HG03135 (cell line): ENCODE results near the gene LHFPL2.

Experiments
- ATAC-seq: cut with Tn5 transposase; IDR thresholded peaks from one replicate; pipeline ENCODE4 v1.9.1; 2021; ENCODE audit warnings: mild to moderate bottlenecking, moderate library complexity; ENCODE audit not compliant: unreplicated experiment

Gene LHFPL2

DNA sequence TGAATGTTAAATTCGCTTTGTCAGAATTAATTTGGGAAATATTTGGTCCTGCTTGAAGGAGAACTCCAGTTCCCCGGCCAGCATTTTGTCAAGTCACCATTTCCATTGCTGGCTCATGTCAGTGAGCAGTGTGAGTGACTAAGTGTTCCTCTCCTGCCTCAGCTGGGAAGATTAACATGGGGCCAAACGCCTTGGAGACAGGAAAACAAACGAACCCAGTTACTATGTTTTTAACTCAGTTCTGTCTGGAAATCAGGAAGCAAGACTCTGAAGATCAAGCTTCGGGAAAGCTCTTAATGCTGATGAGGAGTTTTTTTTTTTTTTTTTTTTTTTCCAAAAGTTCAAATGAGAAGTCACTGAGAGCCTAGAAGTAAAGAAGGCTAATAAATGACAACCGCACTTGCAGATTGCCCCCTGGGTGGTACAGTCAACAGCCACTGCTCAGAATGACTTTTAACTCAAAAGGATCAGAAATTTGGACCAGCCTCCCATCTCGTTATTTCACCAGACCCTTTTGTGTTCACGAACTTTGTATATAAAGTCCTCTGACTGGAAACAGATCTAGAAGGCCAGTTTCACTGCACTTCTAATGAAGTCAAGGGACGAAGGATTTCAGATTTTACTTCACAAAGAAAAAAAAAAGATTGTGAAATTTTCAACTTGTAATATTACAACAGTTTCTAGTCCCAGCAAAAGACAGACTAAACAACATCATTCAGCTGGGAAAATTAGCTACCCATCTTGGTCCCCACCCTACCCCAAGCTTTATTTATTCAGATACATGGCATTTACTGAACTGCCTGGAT, 121.3 kb downstream of the LHFPL2 start:
- no peak for ATAC-seq

DNA sequence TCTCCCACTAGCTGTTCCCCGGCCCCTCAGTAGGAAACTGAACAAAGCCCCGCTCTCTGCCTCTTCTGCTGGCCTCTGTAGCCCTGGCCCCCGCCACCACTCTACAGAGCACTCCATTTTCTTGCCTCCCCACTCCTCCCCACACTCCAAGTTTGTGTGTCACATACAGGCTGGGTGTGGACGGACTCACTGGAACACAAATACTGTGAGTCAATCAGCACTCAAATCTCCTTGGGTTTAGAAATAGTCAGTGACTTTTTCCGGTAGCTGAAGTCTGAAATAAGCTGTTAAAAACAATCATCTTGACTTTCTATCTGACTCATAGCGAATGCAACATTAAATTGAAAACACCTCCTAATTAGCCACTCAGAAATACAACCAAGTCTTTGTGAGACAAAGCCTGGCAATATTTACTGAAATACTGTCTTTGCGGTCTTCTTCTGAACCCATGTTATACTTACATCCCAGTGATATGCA, 122.5 kb downstream of the LHFPL2 start:
- no peak for ATAC-seq

DNA sequence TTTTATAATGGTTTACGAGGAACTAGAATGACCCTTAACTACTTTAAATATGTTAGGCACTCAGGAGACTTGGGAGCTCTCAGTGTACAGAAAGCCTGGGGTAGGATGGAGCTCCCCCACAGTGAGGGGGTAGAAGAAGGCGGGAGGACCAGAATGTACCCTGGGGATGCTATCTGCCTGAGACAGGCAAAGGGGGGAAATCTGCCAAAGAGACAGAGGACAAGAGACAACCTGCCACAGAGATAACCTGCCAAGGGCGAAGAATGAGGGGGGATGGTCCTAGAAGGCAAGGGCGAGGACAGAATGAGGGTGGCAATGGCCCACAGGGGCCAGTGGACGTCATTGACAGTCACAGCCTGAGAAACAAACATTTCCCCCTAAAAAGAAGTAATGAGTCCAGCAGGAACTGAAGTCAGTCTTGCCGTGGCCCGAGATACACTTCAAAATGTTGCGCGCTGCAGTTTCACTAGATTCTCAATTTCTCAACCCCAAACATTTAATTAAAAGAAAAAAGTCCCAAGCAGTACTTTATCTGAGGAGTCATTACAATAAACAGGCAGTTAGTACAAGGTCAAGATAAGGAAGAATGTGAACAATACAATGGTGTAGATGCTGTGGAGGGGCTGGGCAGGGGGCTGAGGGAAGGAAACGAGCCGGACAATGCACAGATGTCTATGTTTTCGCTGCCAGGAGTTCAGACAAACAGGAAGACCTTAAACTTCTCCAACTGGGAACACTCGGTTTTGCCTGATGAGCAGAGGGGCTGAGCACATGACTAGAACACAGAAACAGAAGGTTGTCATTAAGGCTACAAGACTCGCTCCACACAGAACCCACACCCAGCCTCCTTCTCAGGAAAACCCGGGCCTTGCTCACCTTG, 125.0 kb downstream of the LHFPL2 start:
- no peak for ATAC-seq

DNA sequence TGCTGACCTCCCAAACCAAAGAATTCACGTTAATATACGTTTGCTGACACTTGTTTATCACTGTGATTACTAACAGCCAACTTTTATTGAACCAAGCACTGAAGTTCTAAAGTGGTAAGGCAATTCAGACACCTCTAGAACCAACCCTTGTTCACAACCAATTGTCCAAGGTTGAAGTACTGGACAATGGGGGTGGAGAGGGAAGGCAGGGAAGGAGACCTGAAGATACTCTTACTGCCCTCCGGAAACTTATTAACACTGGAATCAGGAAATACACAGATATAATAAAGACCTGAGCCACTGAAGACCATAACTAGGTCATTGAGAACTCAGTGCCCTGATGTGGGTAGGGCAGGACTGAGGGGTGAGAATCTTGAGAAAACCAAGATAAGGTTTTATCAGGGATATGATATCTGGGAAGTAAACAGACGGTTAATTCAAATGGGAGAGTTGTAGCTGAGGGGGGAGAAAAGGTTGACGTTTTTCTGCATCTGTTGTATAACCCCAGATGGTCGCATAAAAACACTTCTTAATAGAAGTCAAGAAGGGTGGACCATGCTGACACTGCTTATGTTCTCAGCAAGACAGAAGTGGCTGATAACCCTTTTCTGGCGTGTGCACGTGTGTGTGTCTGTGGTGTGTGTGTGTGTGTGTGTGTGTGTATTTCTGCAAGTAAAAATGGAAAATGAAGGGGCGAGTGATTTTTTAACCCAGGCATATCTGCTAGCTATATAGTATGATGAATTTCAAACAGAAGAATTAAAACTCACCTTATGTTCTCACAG, 125.9 kb downstream of the LHFPL2 start:
- no peak for ATAC-seq

DNA sequence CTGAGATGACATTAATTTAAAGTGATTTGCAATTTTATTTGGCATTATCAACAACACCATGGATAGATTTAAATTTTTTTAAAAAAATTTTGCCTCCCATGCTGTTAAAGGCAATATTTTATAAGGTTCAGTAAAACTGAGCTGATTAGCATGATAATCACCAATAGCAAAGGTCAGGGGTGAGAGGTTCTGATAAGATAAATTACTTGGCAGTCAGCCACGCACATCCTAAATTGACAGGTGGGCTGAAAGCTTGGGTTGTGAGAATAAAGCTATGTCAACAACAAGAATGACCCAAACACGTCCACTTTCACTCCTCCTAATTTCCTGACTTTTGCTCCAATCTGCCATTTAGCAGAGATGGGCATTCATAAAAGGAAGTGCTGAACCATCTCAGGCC, 127.1 kb downstream of the LHFPL2 start:
- no peak for ATAC-seq

DNA sequence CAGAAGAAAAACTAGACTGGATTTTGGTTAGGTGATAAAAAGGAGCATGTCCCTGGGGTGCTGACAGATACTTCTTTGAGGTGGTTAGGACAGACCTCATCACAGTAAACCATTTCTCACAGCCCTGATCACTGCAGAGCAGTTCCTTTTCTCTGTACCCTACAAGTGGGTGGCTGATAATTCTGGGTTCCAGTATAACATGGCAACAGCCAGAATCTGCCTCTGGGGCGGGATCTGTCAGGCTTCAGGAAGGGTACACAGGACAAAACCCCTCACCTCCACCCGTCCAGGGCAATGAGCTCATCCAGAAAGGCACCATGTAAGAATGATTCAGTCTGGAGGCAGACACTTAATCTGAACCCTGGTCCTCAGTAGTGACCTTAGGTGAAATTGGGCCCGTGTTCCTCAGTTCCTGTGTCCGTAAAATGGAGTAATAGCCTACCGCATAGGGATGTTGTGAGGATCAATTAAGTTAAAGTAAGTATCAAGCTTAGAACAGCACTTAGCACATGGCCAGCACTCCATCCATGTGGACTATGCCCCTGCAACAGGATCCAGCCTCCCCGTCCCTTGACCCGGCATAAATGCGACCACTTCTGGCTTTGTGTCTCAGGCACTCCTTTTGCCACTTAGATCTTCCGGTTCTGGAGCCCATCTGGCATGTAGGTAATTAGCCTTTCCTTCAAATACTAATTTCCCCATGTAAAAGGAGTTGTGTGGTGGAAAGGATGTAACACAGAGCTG, 129.2 kb downstream of the LHFPL2 start:
- no peak for ATAC-seq

DNA sequence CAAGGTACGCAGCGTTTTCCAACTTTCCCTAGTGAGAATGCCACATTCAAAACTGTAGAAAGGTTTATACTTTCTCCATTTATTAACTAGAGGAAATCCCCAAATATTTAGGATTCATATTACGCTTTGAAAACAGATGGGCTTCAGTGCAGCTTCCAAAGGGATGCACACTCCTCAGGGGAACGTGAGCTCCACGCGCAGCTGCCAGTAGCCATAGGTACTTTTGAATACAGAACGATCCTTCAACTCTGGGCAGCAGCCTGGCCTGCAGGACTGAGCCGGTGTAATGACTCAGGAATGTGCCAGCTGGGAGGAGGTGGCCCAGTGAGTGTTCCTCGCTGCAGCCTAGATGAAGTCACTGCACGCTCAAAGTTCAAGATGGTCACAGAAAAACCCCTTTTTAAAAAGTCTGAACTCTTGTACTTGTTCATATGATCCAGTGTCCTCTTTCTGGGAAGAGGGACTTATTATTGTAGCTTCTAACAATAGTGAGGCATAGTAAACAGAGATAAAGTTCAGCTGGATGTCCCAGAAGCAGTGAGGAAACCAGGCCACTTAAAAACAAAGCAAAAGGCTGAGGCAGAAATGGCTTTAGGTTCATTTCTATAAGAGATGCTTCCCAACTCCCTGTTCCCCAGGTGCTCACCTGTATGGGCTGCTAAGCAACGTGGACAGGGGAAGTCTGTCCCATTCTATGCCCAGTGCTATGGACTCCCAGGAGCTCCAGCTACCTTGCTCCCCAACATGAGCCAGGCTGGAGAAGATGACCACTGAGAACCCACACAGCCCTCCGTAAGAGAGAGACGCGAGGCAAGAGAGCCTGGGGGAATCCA, 130.0 kb downstream of the LHFPL2 start:
- no peak for ATAC-seq

DNA sequence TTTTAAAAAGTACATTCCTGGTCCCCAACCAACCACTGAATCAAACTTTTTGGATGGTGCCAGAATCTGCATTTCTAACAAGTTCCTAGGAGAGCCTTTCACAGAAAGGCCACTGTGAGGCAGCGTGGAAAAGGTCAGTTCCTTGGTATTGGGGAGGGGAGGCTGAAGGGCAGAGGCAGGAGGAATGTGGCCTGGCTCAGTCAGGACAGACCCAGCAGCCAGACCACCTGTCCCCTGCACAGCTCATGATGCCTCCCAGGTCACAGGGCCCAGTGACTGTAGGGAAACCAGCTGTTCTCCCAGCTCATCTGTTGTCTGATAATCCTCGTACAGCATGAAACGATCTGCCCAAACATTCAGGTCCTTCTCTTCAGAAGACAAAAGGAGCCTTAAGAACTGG, 132.9 kb downstream of the LHFPL2 start:
- no peak for ATAC-seq

DNA sequence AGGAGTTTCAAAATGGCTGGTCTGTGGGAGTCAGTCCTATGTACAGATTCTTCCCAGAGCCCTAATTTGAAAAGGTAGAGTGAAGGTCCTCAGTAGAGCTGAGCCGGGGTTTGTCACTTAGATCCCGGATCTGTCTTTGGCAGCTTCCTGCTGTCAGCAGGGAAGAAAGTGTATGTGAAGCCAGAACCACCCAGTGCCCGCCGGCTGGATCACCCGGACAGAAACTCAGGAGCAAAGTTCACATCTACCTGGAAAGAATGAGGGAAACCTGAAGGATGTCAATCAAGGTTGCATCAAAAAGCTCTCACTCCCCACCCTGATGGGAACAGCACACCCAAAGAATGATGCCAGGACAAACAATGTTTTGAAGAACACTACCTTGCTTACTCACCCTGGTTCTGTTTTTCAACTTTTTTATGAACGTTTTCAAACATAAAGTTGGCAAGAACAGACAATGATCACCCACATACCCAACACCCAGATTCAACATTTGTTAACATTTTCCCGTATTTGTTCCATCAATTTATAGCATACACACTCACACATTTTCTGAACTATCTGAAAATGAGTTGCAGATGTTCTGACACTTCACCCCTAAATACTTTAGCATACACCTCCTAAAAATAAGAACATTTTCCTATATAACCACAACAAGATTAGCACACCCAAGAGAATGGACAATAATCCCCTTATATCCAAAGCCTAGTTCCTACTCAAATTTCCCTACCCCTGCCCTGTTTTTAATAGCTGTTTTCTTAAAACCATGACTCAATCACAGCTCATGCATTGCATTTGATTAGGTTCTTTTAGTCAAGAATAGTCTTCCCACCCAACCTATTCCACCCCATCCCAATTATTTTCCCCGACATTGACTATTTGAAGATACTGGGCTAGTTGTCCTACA, 133.9 kb downstream of the LHFPL2 start:
- no peak for ATAC-seq

DNA sequence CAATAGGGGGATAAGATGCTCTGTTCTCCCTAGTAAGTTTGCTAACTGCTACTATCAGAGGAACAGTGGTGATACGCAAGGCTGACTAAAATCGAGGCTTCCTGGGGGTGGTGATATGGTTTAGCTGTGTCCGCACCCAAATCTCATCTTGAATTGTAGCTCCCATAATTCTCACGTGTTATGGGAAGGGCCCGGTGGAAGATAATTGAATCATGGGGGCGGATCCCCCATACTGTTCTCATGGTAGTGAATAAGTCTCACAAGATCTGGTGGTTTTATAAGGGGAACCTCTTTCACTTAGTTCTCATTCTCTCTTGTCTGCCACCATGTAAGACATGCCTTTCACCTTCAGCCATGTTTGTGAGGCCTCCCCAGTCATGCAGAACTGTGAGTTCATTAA, 135.1 kb downstream of the LHFPL2 start:
- ATAC-seq, result no peak

DNA sequence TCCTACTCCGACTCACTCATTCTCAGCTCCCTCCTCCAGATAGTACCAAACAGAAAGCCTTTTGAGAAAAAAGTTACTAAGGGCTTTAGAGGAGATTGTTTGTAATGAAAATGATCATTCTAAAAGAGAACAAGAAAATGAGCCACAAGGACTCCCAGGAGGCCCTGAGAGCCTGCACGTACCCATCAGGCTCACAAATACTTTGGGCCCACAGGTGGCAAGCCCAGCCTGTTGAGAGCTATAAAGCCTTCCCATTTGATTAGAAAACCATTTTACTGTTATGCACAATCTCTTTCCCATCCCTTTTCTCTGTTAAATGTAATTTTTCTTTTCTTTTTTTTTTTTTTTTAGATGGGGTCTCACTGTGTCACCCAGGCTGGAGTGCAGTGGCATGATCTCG, 136.1 kb downstream of the LHFPL2 start:
- ATAC-seq, result no peak

DNA sequence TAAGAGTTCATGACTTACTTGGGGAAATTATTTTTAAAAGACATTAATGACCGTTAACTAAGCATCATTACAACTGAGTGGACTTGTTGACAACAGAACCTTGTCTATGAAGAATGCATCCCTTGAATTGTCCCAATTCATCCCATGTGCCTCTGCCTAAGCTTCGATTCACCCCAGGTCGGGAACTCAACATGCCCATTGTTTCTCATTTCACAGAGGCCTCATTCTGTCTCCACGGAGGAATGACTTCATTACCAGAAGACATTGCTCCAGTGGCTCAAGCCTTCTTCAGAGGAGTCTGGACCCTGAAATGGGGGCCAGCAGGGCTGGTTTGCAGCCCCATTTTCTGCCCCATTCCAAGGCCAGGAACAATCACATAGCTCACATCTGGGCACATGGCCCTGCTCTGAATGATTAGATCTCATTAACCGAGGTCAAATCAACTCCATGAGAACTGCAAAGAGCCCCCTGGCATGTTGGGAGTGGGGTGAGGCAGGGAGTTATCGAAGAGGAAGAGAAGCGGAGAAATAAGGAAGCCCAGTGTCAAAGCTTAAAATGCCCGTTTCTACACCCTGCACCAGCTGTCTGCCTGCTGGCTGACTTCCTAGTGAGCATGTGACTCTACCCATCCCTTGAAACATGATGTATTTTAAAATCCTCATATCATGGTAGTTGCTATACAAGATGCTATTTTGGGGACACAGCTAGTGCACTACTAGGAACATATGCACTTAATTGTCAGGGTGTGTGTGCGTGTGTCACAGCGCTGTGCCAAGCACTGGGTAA, 137.3 kb downstream of the LHFPL2 start:
- no peak for ATAC-seq

DNA sequence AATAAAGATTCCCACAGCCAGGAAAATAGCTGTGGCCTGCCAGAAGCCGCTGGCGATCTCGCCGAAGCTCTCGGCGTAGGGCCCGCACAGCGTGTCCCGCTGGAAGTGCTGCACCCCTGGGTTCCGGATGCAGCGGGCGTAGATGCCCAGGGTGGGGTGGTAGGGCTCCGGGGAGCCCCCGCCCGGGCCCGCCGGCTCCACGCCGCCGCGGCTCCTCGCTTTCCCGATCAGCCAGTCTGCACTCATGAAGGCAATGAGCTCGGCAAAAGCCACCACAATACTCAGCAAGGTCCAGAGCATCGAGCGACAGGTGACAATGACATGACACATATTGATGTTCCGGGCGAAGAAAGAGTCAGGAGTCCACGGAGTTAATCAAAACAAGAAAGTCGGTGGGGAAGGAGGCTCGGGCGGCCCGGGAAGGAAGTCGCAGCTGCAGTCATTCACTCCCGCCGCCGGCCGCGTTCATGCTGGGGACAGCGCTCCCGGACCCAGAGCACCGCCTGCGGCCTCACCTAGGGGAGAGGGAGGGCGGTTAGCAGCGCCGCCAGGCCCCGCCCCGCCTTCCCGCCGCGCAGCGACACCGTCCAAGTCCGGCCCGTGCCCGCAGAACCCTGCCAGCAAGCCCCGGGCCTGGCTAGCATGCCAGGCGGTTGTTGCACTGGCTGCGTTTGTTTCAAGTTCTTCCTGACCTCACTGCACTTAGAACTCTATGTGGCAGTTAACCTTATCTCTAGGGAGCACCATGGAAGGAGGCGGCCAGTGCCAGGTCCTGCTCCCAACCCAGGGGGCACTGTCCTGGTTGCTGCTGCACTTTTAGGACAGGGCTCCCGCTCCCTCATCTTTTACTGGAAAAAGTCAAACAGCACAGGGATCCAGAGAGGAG, 138.4 kb downstream of the LHFPL2 start:
- ATAC-seq, result peak; percentile 77

DNA sequence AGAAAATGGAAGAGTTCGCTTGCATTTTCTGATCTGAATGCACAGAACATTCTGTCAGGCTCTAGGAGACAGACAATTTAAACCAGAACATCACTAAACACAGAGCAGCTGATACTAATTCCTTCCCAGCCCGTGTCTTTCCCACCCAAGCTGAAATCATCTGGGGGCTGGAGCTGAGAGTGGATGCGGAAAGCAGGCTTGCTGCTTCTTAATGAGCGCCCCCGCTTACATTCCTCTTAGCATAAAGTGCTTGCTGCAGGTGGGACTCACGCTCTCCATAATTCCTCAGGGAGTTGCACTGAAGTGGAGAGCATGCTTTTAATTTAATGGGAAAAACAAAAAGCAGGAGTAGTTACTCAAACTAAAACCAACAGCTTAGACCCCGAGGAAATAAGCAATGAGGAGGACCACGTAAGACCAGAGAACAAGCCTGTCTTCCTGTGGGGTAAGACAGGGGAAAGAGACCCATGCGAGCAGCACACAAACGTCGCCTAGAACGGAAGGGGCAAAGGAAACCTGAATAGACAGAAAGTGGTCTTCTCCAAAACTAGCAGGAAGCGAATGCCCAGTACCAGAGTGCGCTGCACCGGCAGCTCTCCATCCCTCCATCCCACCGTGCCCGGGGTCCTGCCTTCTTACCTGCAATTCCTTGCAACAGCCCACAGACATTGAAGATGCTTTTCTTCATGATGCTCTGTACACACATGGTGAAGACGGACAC, 139.3 kb downstream of the LHFPL2 start:
- peak; percentile 18 for ATAC-seq

DNA sequence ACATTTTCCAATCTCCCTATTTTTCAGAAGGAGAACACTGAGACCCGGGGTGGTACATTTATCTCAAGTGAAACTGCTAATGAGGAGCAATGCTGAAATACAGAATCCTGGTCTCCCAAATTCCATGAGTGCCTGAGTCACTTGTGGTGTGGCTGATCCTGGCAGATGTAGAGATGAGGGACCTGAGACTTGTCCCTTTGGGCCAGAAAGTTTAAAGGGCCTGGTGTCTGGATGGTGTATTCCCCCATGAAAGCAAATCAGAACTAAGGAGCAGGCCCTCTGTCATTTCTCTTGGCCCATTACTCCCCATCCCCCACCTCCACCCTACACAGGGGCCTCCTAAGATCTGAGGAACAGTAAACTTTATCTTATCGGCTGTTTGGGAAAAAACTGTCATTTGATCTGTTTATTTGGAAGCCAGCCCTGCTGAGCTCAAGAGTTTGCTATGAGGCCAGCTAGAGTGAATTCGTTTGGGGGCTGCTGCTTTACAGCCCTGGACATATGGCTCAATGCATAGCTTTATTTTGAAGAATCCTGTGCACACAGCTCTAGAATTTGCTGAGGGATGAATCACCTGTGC, 140.3 kb downstream of the LHFPL2 start:
- no peak for ATAC-seq

DNA sequence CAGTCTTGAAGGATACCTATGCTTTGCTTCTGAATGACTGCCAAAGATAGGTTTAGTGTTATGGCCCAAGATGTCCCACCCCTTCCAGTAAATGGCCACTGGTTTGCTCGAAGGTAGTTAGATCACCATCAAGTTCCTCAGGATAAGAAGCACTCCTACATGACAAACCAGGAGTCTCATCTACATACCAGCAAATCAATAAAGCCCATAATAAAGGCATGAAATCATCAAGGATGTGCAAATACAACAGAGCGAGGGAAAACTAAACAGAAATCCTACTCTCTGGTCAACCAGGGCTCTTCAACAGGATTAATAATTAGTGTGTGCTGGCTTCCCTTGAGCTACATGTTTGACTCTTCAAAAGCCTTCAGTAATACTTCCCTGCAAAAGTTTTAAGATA, 141.0 kb downstream of the LHFPL2 start:
- no peak for ATAC-seq
